HG03196 (cell line): ENCODE results near the gene RPS3.

ENCODE experiments used
- ATAC-seq: cut with Tn5 transposase; IDR thresholded peaks from one replicate; pipeline ENCODE4 v1.9.1; 2021; ENCODE audit not compliant: unreplicated experiment

The RPS3 gene

GRCh38 chr11:75432911-75433321 is 33.6 kb downstream of the RPS3 start, which contains the start of gene KLHL35:
KLHL35 (minus strand) TSS chr11:75433203; CDS start chr11:75430629, 2,574 bp downstream.
- ATAC-seq: no peak

DNA sequence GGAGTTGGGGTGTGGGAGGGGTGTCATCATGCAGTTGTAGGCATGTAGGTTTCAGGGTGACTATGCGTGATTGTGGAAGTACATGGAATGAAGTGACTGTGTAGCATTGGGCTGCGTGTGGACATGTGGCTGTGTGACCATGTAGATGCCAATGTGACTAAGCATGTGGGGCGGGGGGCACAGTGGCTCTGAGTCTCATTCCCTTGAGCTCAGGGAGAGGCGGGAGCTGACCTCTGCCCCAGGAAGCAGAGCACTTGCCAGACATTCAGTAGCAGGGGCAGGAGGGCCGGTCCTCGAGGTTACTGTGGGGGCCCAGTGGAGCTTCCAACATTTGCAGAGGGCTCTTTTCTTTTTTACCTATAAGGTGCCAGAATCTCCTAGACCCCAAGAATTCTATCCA is 34.1 kb downstream of the RPS3 start:
- no peak for ATAC-seq

DNA sequence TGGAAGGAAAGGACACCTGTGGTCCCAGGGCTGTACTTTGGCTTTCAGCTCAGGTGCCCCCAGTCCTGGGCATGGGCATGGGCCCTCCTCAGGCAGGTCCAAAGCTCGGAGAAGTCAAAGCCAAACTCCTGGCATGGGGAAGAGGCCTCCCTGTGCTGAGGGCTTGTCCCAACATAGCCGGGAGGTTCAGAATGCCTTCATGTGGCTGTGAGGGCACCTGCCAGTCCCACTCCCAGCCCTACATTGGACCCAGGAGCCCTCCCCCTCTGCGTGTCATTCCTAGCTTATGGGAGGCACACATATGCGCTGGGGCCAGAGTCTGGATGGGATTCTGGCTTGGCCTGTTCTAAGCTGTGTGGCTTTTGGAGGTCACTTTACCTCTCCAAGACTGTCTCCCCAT is 34.7 kb downstream of the RPS3 start:
- ATAC-seq: no peak

DNA sequence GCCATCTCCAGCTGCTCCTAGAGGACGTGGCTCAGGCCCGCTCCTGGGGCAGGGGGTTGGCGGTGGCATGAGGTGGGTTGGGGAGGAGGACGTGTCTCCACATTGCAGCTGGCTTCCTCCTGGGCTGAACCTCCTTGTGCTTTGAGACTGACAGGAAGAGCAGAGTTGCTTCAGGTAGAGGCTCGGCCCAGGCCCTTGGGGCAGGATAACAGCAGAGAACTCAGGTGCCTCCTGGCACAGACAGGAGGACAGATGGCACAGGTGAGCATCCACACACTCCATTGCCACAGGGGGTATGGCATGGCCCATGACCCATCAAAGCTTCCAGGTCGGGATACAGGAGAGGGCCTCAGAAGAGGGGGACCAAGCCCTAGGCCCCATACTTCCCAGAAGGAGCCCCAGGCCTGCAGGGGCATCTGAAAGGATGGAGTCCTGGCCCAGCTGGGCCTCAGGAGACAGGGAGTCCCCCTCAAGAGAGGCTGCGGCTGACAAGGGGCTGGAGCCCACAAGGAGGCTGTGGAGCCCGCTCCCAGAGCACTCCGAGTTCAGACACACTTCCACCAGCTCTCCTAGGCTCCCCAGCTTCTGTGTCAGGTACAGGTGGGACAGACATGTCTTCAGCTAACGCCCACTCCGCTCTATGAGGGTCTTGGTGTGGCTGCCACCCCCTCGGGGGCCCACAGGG is 35.7 kb downstream of the RPS3 start:
- no peak for ATAC-seq

DNA sequence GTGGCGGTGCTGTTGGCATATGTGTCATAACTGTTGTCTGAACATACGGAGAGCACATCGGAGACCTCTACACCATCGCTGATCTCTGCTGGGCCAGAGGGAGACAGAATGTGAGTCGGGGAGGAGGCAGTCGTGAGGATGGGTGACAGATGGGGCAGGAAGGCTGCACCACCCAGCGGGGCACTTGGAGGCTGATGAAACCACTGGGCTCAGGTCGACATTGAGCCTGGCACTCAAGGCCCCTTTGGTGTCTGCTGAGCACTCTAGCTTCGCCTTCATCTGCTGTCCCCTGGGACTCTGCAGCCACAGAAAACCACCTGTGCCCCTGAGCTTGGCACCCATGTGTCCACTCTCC is 36.2 kb downstream of the RPS3 start:
- no peak for ATAC-seq

GRCh38 chr11:75436806-75437205 is 37.5 kb downstream of the RPS3 start:
- ATAC-seq: no peak

- no peak for ATAC-seq
Observed at GRCh38 chr11:75437966-75438659, 38.8 kb downstream of the RPS3 start.

DNA sequence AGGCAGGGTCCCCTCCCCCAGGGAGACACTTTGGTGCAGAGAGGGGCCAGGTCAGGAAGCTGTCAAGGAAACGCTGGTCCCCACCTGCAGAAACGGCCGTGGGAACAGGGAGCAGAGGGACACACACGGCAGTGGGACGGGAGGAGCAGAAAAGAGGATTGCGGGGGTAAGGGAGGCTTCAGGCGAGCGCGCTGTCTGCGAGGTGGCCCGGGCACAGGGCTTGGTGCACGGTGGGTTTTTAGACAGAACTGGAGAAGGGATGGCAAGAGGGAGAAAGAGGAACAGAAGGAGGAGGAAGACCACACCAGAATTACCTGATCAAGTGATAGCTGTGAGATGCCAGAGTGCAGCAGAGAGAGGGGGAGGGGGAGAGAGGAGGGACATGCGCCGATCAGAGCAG is 39.7 kb downstream of the RPS3 start:
- no peak for ATAC-seq

DNA sequence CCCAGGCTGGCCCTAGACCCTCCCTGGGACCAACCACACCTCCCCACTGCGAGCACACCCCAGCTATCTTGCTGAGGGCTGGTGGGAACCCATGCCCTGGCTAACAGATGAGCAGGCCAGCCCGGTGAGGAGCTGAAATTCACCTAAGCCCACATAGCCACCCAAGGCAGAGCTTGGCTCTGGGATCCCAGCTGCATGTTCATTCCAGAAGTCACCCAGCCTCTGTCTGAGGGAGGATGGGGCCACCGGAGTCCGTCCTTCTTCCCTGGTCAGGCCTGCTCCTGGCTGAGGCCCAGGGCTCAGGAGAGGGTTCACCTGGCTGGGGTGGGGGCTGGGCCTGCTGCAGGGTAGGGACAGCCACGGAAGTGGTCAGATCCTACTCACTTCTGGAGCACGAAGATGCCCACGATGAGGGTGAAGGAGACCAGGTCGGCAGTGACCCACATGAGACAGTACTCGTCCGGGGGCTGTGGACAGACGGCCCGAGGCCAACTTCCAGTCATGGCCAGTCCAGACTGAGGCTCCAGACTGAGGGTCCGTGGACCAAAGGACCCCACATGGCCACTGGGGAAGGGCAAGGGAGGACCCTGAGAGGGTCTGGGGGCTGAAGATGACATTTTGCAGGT is 40.3 kb downstream of the RPS3 start:
- no peak for ATAC-seq

- ATAC-seq: no peak
Observed at GRCh38 chr11:75440960-75441803, 41.9 kb downstream of the RPS3 start.

GRCh38 chr11:75441804-75442132 is 42.5 kb downstream of the RPS3 start:
- no peak for ATAC-seq

DNA sequence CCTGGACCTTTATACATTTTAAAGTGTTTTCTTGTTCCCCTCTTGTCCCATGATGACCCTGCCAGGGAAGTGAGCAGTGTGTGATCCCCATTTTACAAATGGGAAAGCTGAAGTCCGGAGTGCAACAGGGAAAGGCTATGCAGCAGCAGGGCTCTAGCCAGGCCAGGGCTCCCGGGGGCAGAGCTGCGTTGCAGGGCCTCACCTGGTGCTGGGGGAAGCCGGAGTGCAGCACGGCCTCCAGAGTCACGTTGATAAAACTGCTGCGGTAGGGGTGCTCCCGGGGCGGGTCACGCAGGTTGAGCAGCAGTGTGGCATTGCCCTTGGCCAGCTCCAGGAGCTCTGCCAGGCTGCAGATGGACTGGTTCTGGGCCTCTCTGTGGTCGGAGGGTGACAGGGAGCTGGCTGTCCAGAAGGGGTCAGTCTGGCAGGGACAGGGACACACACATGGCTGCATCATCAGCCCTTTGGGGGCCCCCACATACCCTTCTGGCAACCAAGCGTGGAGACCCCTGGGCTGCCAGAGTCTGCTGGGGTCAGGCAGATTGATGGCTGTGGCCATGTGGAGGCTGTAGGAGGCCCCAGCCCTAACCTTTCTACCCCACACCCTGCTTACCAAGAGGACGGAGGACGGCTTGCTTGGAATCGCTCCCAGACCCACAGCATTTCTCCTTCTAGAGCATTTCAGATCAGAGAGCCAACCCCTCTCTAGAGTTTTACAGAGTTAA is 43.0 kb downstream of the RPS3 start:
- no peak for ATAC-seq

- ATAC-seq: no peak
Observed at GRCh38 chr11:75443043-75443442, 43.7 kb downstream of the RPS3 start.

- peak; percentile 47 for ATAC-seq
Observed at GRCh38 chr11:75445315-75445953, 46.1 kb downstream of the RPS3 start.

DNA sequence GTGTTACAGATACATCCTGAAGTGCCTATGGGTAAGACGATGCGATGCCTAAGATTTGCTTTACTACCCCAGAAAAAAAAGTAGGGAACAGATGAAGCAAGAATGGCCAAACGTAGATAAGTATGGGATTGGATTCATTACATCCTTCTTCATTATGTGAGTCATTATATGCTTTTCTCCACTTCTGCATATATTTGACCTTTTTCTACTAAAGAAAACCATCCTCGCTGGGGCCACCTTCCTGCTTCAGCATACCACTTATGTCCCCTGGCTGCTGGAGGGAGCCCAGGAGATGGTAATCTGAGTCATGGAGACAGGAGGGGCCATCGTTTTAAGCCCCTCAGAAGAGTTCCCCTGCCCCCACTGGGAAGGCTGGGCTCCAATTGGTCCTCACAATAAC is 48.1 kb downstream of the RPS3 start:
- no peak for ATAC-seq

GRCh38 chr11:75449271-75449670 is 50.0 kb downstream of the RPS3 start:
- no peak for ATAC-seq

DNA sequence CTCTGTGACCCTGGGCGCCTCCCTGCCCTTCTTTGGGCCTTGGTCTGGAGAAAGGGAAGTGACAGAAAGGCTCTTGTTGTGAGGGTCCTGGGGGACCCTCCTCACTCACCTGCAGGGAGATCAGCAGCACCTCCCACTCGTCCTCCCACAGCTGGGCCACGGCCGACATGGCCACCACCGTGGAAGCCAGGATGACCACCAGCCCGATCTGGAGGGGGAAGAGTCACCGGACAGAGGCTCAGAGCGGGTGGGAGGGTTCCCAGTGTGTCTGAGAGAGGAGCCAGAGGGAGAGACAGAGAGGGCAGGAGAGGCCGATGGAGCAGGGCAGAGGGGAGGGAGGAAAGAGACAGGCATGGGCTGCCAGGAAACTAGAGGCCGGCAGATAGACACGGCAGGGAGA is 50.5 kb downstream of the RPS3 start:
- ATAC-seq: no peak

DNA sequence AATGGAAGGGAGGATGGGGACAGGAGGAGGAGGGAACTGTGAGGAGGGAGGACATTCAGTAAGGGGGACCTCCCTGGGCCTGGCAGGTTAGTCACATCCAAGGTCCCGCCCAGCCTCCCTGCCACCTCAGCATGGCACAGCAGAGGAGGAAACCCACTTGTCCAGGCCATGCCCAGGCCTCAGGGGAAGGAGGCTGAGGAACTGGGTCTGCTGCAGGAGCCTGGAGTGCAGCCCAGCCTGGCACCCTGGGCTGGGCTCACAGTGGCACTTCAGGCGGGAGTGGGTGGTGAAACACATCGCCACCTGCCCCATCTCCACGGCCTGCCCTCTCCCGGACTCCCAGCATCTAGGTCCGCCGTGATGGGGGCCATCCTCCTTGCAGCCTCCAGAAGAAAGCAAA is 50.9 kb downstream of the RPS3 start:
- ATAC-seq: no peak

DNA sequence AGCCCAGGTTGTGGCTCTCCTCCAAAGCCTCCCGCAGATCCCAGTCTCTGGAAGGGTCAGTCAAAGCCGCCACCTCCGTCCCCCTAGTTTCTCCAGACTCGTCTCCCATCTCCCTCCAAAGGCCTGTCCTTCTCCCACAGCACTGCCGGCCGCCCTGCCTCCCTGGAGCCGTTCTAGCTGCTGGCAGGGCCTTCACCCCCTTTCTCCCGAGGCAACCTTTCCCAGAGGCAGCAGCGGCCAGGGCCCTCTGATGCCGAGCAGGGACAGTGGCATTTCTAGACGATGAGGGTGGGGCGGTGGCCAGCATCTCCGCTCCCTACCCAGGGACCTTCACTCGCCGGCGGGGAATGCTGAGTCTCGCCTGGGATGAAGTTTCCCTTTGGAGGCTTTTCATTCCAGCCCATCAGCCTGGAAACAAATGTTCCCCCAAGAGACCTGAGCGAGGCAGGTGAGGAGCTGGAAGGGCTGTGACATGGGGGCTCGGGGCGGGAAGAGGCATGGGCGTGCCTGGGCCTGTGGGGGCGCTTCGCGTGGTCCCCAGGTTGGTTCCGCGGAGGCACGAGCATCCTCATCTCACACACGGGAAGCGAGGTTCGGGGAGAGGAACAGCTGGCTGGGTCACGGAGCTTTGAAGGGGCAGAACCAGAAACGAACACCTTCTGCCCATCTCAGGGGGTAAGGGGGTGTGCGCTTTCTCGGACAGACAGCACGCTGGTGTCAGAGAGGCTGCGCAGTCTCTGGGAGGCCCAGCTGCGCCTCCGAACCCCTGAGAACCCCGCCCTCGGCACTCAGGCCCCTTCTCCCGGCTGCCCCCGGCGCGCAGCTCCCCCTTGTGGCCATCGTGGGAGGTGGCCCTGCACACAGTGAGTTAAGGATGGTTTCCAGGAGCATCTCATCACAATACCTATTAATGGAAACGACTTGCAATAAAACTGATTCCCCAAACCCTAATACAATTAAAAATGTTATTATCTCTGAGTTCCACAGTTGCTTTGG is 51.8 kb downstream of the RPS3 start:
- ATAC-seq: no peak
